Activated CD8-positive, alpha-beta memory T cell treated with anti-CD3 and anti-CD28 coated beads, Interleukin-2, amount 50 U/mL, for 1 hour (primary cell): ENCODE data around the gene MYO5B.
"Not testable (repeated sequence)": the region's sequence is repeated elsewhere in the genome, so short reads cannot be mapped to it uniquely, and the experiment has no call there.

Experiments used
- DNase-seq: peaks from one replicate; pipeline ENCODE4 v3.0.0-alpha.2; 2020; ENCODE audit errors: extremely low read depth

Gene MYO5B

DNA sequence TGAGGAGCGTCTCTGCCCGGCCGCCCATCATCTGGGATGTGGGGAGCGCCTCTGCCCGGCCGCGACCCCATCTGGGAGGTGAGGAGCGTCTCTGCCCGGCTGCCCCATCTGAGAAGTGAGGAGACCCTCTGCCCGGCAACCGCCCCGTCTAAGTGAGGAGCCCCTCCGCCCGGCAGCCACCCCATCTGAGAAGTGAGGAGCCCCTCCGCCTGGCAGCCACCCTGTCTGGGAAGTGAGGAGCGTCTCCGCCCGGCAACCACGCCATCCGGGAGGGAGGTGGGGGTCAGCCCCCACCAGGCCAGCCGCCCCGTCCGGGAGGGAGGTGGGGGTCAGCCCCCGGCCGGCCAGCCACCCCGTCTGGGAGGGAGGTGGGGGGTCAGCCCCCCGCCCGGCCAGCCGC is 395.1 kb downstream of the MYO5B start:
- not testable (repeated sequence) for DNase-seq

DNA sequence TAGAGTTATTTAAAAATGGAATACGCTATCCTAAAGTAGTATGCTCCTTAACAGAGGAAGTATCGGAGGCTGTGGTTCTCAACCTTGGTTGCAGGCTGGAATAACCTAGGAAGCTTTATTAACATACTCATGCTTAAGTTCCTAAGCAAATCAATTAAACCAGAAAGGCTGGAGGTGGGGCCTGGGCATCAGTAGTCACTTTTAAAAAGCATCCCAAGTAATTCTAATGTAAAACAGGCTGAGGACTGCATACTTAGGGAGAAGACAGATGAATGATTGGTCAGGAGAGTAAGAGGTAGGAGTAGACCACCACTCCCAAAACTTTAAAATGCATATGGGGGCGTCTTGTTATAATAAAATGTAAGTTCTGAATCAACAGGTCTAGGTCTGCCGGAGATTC is 396.9 kb downstream of the MYO5B start:
- no peak for DNase-seq

DNA sequence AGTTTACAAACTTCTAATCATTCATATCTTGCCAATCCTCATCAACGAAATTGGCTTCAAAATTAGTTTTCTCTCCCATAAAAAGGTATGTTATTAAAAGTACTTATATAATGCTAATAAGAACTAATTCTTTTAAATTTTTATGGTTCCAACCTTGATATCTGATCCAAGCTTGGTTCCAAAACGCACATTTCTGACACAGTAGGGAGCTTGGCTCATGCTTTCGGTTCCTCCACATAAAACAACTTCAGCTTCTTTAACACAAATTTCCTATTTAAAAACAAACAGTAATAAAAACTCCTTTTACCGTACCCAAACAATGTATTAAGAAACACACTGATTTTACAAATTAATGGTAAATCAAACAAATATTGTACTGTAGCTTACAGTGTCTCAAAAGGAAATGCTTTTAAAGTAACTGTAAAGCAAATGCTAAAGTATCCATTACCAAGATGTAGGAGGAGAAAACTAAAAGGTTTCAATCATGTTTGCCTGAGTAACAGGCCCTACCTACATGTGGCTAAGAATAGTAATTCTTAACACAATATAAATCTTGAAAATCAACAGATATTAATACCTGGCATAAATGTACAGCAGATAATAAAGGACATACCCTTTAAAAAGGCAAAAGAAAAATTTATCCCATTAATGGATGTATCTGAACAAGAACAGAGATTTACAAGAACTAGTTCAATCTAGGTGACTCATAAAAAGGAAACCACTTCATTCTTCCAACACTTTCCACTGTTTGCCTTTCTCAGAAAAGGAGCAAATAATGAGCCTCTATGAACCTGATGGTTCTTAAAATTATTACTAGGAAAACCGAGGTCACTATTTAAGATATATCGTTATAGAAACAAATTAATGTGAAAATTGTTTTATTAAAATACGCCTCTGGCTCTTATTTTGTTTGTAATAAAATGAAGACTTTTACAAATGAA is 399.1 kb downstream of the MYO5B start:
- no peak for DNase-seq

DNA sequence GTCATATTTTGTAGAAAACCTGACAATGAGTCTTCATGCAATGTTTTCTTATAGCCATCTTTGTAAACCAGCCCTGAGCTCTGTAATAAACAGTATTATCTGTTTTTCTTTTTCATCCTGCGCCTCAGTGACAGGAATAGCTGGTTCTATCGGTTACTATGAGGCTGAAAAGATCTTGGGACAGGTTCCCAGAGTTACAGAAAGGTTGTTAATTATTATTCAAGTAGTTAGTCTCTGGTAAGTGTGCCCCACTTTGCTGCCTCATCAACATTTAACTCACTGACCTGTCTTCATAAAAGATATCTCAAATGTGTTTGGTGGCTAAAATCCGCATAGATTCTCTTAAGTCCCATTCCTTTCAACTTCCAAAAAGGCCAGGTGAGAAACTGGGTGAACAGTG is 400.2 kb downstream of the MYO5B start:
- DNase-seq: no peak

DNA sequence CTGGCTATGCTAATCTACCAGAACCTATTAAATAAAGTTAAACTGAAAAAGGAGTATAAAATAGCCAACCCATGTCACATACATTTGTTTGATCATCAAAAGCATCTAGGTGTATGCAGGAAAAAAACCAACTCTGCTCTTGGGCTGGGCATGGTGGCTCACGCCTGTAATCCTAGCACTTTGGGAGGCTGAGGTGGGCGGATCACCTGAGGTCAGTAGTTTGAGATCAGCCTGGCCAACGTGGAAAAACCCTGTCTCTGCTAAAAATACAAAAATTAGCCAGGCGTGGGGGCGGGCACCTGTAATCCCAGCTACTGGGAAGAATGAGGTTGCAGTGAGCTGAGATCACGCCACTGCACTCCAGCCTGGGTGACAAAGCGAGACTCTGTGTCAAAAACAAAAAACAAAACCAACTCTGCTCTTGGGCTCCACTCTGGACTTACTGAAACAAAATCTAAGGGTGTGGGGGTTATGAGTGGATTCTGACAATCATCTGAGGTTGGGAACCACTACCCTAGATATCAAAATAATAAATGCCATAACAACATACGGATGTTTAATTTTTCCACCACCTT is 405.3 kb downstream of the MYO5B start:
- DNase-seq: not testable (repeated sequence)

DNA sequence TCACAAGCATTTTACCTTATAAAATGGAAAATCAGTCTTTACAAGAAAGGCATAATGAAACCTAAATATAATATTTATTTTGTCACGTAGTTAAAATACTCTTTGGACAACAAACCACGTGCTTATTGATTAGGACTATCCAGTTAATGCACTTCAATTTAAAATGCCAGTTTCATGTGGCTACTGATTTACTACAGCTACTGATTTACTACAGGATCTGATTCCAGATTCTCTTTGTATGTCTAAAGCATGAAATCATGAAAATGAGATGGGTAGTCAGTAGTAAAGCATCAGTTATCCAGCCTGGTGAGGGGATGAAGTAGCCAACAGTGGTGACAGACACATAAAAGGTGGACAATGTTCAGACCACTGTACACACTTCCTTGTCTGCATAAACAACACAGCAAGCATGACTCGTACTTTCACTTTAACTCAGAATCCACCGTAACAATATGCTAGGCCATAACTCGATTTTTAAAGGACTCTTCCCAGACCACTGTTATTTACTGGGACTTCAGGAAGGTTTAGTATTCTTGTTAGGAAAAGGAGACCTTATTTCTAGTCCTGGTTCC is 406.5 kb downstream of the MYO5B start:
- no peak for DNase-seq

DNA sequence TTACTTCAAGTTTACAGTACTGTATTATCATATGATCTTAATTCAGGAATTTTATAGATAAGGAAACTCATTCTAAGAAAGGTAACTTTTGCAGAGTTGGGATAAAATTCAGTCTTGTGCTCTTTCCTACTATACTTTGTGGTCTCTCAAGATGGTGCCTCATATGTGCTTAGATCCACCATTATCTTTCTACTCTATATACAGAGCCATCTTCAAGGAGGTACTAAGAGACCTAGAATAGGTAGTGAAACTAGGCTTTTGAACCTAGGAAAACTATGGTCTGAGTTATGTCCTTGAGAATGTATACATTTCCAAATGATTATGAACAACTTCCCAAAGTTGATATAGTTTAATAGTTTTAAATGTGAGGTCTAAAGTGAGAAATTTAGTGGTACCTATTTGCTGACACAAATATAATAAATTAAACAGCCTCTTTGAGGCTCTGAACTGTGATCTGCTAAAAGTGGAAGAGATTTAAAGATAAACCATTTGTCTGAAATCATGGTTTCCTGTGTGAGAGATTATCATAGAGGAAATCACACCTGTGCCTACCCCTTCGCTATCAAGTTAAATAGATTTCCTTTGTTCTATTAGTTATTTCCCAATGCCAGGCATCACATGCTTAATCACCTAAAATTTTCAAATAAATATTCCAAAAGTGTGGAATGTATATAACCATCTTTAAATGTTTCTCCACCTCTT is 408.8 kb downstream of the MYO5B start:
- DNase-seq: no peak

DNA sequence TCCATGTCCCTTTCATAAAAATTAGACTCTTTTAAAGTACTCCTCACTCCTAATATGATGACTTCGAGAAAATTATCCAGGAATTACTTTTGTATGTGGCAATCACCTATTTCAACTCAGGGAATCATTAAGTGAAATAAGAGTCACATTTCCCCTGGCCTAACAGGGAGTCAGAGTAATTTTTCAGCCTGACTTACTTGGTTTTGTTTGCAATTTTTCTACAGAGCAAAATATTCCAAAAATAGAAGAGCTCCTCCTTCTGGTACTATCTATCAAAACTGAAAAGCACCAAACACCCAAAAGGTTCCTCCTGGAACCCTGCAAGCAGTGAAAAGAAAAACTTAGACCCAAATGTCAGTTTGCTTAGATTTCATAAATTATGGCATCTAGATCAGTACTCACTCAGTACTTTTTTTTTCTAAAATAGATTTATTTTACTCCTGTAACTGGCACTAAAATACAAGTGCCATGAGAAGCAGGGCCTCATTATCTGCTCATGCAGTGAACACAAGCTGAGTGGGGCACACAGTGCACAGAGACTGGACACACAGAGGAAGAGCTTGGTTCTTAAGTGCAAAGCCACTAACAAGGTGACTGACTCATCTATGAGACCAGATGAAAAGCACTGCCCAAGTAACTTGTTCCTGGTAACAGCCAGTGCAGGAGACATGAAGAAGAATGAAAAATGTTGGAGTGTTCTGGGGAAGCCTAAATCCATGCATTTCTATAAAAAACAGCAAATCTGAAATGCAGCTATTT is 410.3 kb downstream of the MYO5B start:
- DNase-seq: no peak

DNA sequence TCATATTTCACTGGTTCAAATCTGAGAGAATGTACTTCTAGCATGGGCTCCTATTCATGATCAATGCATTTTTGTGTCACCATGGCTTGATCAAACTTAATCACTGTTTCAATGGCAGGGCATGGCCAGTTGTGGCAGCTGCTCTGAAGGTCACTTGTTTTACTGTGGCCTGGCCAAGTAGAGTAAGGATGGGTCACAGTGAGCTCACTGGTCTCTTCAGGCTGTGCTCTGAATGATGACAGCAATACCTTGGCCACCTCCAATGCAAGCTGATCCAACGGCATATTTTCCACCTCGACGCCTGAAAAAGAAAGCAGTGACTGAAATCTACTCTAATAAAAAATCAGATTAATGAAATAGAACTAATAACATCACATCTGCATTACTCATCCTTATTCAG is 411.3 kb downstream of the MYO5B start:
- not testable (repeated sequence) for DNase-seq

DNA sequence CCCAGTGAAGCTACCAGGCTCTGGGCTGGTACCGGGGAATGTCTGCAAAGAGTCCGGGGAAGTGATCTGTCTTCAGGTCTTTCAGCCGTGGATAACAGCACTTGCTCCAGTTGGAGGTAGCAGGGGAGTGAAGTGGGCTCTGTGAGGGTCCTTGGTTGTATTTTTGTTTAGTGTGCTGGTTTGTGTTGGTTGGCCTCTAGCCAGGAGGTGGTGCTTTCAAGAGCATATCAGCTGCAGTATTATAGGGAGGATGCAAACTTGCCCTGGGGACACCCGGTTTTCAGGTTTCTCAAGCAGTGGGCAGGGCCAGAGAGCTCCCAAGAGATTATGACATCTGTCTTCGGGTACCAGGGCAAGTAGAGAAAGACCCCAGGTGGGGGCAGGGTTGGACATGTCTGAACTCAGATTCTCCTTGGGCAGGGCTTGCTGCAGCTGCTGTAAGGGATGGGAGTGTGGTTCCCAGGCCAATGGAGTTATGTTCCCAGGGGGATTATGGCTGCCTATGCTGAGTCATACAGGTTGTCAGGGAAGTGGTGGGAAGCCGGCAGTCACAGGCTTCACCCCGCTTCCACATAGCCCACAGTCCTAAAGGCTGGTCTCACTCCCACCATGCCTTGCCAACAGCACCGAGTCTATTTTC is 416.0 kb downstream of the MYO5B start:
- no peak for DNase-seq
